Stimulated activated naive B cell treated with anti-CD40 and anti-IgM and Interleukin-4, amounts not matched to agents 10 μg/mL and 1 μg/mL and 100 μg/mL, for 72 hours (primary cell): ENCODE results near the gene SND1.
"Not testable (repeated sequence)": the region's sequence is repeated elsewhere in the genome, so short reads cannot be mapped to it uniquely, and the experiment has no call there.

ENCODE experiments used
- ATAC-seq, 2 donors: fragments of 150-1000 bp; cut with Tn5 transposase; replicated peaks; 2 replicates each; pipeline ENCODE4 v1.10.0; 2021; ENCODE audit warnings: moderate library complexity in 1 of 2
- DNase-seq: peaks from one replicate; pipeline ENCODE4 v3.0.0; 2021
- H3K27ac Mint-ChIP-seq: one replicate; pipeline ENCODE4 v1.8.0; 2022; ENCODE audit warnings: mild to moderate bottlenecking, mixed read lengths
- H3K27me3 Mint-ChIP-seq, 2 donors: one replicate each; pipeline ENCODE4 v1.8.0; 2022; ENCODE audit warnings: mixed read lengths in 2 of 2
- H3K36me3 Mint-ChIP-seq, 2 donors: one replicate each; pipeline ENCODE4 v1.8.0; 2022; ENCODE audit warnings: mixed read lengths in 2 of 2, mild to moderate bottlenecking in 1 of 2
- H3K4me1 Mint-ChIP-seq, 2 donors: one replicate each; pipeline ENCODE4 v1.8.0; 2022; ENCODE audit warnings: mixed read lengths in 2 of 2, mild to moderate bottlenecking in 1 of 2
- H3K4me3 Mint-ChIP-seq, 2 donors: one replicate each; pipeline ENCODE4 v1.8.0; 2022; ENCODE audit warnings: mild to moderate bottlenecking in 2 of 2, mixed read lengths in 2 of 2, moderate library complexity in 1 of 2
- H3K9me3 Mint-ChIP-seq, 2 donors: one replicate each; pipeline ENCODE4 v1.8.0; 2022; ENCODE audit warnings: mixed read lengths in 2 of 2, mild to moderate bottlenecking in 1 of 2

The SND1 gene

GRCh38 chr7:127900141-127900540 is 248.1 kb downstream of the SND1 start:
- H3K9me3 Mint-ChIP-seq, result no peaks in the 10 kb centered on the region
- H3K4me1 Mint-ChIP-seq, result peaks cover 33 to 44% of the 10 kb centered on the region in 2 donors
- H3K4me3 Mint-ChIP-seq, result no peak overlapping the region
- no peaks in the 10 kb centered on the region for H3K27me3 Mint-ChIP-seq
- no peak for ATAC-seq
- peaks cover 16 to 28% of the 10 kb centered on the region in 2 donors for H3K36me3 Mint-ChIP-seq
- DNase-seq, result no peak
- H3K27ac Mint-ChIP-seq, result no peak overlapping the region

- DNase-seq (no peak), ATAC-seq (no peak)
- Mint-ChIP-seq H3K9me3 (no peaks in the 10 kb centered on the region), H3K4me1 (peaks cover 38 to 53% of the 10 kb centered on the region in 2 donors), H3K27ac (peak overlapping the region; percentile 45), H3K4me3 (no peak overlapping the region), H3K36me3 (peaks cover 21 to 33% of the 10 kb centered on the region in 2 donors), H3K27me3 (no peaks in the 10 kb centered on the region)
Measured at GRCh38 chr7:127900732-127901685, 249.0 kb downstream of the SND1 start.

- H3K4me3 Mint-ChIP-seq, result peak overlapping the region in 1 of 2 donors; percentile 37
- peaks cover 27 to 40% of the 10 kb centered on the region in 2 donors for H3K36me3 Mint-ChIP-seq
- no peaks in the 10 kb centered on the region for H3K9me3 Mint-ChIP-seq
- peaks cover 40 to 59% of the 10 kb centered on the region in 2 donors for H3K4me1 Mint-ChIP-seq
- peak in 1 of 2 donors; percentile 20 for ATAC-seq
- no peaks in the 10 kb centered on the region for H3K27me3 Mint-ChIP-seq
- H3K27ac Mint-ChIP-seq, result peak overlapping the region; percentile 52
- no peak for DNase-seq
Measured at GRCh38 chr7:127901895-127902703, 250.1 kb downstream of the SND1 start.

GRCh38 chr7:127902753-127903152 is 250.8 kb downstream of the SND1 start:
- not testable (repeated sequence) for H3K27ac Mint-ChIP-seq, H3K4me3 Mint-ChIP-seq, H3K9me3 Mint-ChIP-seq, H3K27me3 Mint-ChIP-seq, DNase-seq, ATAC-seq
- H3K4me1 Mint-ChIP-seq, result peaks cover 40 to 65% of the 10 kb centered on the region in 2 donors
- peaks cover 34 to 46% of the 10 kb centered on the region in 2 donors for H3K36me3 Mint-ChIP-seq

GRCh38 chr7:127903892-127904669 is 252.1 kb downstream of the SND1 start:
- peaks cover 40 to 56% of the 10 kb centered on the region in 2 donors for H3K36me3 Mint-ChIP-seq
- H3K27me3 Mint-ChIP-seq, result no peaks in the 10 kb centered on the region
- no peak overlapping the region for H3K4me3 Mint-ChIP-seq
- DNase-seq, result no peak
- peaks cover 46 to 74% of the 10 kb centered on the region in 2 donors for H3K4me1 Mint-ChIP-seq
- no peaks in the 10 kb centered on the region for H3K9me3 Mint-ChIP-seq
- peak; percentile 33 to 43 for ATAC-seq
- H3K27ac Mint-ChIP-seq, result no peak overlapping the region

GRCh38 chr7:127904670-127904985 is 252.6 kb downstream of the SND1 start:
- peaks cover 43 to 79% of the 10 kb centered on the region in 2 donors for H3K4me1 Mint-ChIP-seq
- no peaks in the 10 kb centered on the region for H3K9me3 Mint-ChIP-seq
- H3K27me3 Mint-ChIP-seq, result no peaks in the 10 kb centered on the region
- H3K36me3 Mint-ChIP-seq, result peaks cover 39 to 56% of the 10 kb centered on the region in 2 donors
- H3K27ac Mint-ChIP-seq, result no peak overlapping the region
- ATAC-seq, result peak in 1 of 2 donors; percentile 13
- no peak for DNase-seq
- no peak overlapping the region for H3K4me3 Mint-ChIP-seq

GRCh38 chr7:127905021-127905420 is 253.0 kb downstream of the SND1 start:
- no peak overlapping the region for H3K27ac Mint-ChIP-seq
- no peaks in the 10 kb centered on the region for H3K9me3 Mint-ChIP-seq
- DNase-seq, result no peak
- ATAC-seq, result no peak
- H3K27me3 Mint-ChIP-seq, result no peaks in the 10 kb centered on the region
- H3K36me3 Mint-ChIP-seq, result peaks cover 36 to 56% of the 10 kb centered on the region in 2 donors
- no peak overlapping the region for H3K4me3 Mint-ChIP-seq
- peaks cover 40 to 83% of the 10 kb centered on the region in 2 donors for H3K4me1 Mint-ChIP-seq

GRCh38 chr7:127905491-127906330 is 253.7 kb downstream of the SND1 start:
- Mint-ChIP-seq H3K27ac (peak overlapping the region; percentile 32), H3K27me3 (no peaks in the 10 kb centered on the region), H3K4me3 (no peak overlapping the region), H3K4me1 (peaks cover 40 to 85% of the 10 kb centered on the region in 2 donors), H3K9me3 (no peaks in the 10 kb centered on the region), H3K36me3 (peaks cover 39 to 59% of the 10 kb centered on the region in 2 donors)
- DNase-seq, result no peak
- no peak for ATAC-seq

GRCh38 chr7:127907110-127908040 is 255.4 kb downstream of the SND1 start:
- peaks cover 53 to 66% of the 10 kb centered on the region in 2 donors for H3K36me3 Mint-ChIP-seq
- no peak overlapping the region for H3K4me3 Mint-ChIP-seq
- H3K4me1 Mint-ChIP-seq, result peaks cover 36 to 85% of the 10 kb centered on the region in 2 donors
- no peaks in the 10 kb centered on the region for H3K27me3 Mint-ChIP-seq
- DNase-seq (no peak), ATAC-seq (no peak)
- H3K9me3 Mint-ChIP-seq, result no peaks in the 10 kb centered on the region
- peak overlapping the region; percentile 14 for H3K27ac Mint-ChIP-seq

GRCh38 chr7:127908430-127909258 is 256.6 kb downstream of the SND1 start:
- Mint-ChIP-seq H3K4me3 (no peak overlapping the region), H3K36me3 (peaks cover 52 to 70% of the 10 kb centered on the region in 2 donors), H3K4me1 (peaks cover 39 to 85% of the 10 kb centered on the region in 2 donors), H3K27me3 (no peaks in the 10 kb centered on the region), H3K27ac (no peak overlapping the region), H3K9me3 (no peaks in the 10 kb centered on the region)
- ATAC-seq (no peak), DNase-seq (no peak)

GRCh38 chr7:127909424-127910152 is 257.6 kb downstream of the SND1 start:
- H3K4me1 Mint-ChIP-seq, result peaks cover 33 to 76% of the 10 kb centered on the region in 2 donors
- H3K27ac Mint-ChIP-seq, result no peak overlapping the region
- H3K27me3 Mint-ChIP-seq, result no peaks in the 10 kb centered on the region
- DNase-seq, result no peak
- no peaks in the 10 kb centered on the region for H3K9me3 Mint-ChIP-seq
- ATAC-seq, result no peak
- no peak overlapping the region for H3K4me3 Mint-ChIP-seq
- H3K36me3 Mint-ChIP-seq, result peaks cover 52 to 67% of the 10 kb centered on the region in 2 donors
